DMS114 treated with DMSO at 0.1 percent for 48 hours (cell line): ENCODE results near the gene EXOSC5.
"Not testable (repeated sequence)": the region's sequence is repeated elsewhere in the genome, so short reads cannot be mapped to it uniquely, and the experiment has no call there.

Experiments used
- DNase-seq: peaks from one replicate; lab custom pipeline; 2025; ENCODE audit not compliant: unreplicated experiment; lab: John Stamatoyannopoulos, UW

EXOSC5 gene

DNA sequence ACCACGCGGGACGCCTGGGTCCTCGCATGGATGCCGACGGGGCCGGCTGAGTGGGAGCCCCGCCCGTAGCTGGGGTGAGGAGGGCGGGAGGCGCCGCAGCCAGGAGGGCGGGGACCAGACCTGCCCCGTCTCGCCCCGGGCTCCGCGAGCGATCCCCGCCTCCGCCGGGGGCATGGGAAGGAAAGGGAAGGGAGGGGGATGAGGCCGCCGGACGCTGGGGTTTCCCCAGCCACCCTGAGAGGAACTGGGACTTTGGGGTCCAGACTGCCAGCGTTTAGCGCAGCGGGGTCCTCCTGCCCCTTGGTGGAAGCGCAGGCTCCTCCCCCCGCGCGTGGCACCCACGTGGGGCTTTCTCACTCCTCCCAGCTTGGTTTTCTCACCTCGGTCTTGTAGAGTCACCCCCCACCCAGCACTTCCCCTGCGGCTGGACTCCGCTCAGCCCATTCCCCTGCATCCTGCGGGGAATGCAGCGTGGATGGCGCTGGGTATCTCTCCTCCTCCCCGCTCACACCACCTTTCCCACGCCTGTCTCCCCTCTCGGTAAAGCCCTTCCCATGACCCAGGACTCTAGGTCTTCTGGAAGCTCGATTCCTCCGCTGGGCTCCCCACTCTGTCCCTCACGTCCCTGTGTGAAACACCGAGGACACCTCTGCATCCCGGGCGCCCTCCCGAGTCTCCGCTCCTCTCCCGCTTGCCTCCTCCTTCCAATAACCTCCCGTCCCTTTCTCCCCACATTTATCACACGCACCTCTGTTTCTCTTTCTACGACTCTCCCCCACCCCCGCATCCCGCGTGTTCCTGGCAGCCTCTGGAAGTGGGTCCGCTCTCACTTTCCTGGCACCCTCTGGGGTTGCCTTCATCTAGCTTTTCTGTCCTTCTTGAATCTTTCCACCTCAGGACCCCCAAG is 45.6 kb downstream of the EXOSC5 start:
- DNase-seq: no peak

DNA sequence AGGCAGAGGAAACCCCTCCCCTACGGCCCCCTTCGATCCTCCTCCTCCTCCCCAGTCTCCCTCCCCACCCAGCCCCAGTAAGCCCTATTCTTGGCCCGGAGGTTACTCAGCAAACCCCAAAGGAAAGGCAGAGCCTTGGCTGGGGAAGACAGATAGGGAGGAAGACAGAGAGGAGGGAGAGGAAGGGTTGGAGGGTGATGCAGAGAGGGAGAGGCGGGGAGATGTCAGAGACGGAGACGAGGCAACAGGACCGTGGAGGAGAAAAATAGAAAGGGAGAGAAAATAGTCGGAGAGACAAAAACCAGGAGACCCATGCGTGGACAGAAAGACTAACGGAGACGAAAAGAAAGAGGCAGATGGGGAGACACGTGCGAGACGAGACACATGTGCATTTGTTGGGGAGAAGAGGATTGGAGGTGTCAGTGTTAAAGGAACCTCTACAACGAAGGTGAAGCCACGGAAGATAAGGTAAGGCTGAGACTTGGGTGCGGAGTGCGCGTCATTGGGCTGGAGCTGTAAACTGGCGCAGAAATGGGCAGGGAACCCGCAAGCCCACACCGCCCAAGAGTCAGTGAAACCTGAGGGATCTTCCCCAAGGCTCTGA is 46.3 kb downstream of the EXOSC5 start:
- no peak for DNase-seq

DNA sequence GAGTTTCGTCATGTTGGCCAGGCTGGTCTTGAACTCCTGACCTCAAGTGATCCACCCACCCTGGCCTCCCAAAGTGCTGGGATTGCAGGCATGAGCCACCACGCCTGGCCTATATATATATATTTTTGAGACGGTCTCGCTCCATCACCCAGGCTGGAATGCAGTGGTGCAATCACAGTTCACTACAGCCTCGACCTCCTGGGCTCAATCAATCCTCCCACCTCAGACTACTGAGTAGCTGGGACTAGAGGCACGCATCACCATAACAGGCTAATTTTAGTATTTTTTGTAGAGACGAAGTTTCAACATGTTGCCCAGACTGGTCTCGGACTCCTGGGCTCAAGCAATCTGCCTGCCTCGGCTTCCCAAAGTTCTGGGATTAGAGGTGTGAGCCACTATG is 50.2 kb downstream of the EXOSC5 start:
- DNase-seq: not testable (repeated sequence)

DNA sequence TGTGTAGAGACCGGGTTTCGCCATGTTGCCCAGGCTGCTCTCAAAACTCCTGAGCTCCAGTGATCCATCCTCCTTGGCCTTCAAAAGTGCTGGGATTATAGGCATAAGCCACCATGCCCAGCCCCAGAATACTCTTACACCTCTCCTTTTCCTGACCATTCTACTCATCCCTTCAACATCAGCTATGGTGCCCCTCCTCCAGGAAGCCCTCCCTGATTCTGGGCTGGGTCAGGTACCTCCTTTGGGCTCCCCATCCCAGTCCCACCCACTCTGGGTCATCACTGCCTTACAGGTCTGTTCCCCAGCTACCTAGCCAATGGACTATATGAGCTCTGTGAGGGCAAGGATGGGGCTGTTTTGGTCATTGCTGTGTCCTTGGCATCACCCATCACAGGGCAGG is 53.0 kb downstream of the EXOSC5 start:
- DNase-seq: no peak

DNA sequence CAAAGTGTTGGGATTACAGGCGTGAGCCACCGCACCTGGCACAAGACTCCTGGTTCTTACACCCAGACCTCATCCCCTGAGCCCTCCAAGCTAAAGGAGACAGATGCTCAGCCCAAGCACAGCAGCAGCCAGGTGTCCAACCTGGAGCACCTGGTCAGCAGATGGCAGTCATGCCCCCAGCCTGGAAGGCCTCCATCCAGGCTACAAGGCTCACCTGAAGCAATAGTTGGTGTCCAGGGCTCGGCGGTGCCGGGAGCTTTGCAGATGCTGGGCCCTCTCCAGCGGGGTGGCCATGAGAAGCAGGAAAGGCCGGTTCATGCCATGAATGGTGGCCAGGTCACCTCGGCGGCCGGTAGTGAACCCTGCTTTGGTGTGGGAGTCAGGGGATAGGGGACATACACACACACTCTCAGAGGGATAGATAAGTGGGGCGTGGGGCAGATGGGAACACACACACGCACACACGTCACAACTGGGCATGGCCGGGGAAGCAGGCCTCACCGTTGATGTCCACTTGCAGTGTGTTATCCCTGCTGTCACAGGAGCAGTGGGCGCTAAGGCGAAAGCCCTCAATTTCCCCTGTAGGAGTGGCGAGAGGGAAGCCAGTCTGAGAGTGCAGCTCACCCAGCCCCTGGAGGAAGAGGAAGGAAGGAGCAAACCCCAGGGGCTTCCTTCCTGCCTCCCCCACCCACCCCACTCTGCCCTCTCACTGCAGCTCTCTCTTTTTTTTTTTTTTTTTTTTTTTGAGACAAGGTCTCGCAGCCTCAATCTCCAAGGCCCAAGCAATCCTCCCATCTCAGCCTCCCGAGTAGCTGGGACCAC is 55.3 kb downstream of the EXOSC5 start:
- no peak for DNase-seq

DNA sequence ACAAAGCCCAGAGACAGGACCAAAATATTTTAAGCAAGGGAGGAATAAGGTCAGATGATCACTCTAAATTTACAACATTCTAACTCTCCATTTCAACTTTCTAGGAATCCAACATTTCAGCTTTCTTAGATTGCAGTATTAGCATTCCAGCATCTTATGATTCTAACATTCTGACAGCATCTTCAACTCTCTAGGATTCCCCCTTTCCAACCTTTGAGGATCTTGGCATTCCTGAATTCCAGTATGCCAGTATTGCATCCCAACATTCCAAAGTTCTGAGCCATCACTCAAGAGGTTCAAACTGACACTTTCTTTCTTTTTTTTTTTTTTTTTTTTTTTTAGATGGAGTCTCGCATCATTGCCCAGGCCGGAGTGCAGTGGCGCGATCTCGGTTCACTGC is 57.2 kb downstream of the EXOSC5 start:
- DNase-seq: no peak
